ENCODE data around the gene ANP32E.

The ANP32E gene

DNA sequence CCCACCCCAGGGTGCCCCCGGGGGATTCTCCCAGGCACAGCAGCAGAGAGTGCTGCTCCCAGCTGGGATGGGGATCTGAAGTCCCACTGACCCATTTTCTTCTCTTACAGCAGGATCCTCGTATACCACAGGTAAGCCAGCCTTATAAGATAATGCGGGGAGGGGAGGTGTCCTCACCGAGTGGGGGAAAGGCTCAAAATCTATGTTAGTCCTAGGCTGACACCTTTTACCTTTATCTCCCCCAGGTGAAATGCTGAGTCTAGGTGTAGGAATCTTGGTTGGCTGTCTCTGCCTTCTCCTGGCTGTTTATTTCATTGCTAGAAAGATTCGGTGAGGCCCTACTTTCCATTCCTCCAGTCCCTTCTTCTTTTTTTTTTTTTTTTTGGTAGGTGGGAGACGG, 27.6 kb upstream of the ANP32E start:
- no peak overlapping the region for H3K4me3 ChIP-seq (replicated peaks in 1 of 2; ENCODE audit: low read depth in 2 of 2, low read length in 2 of 2)
- DNase-seq (ENCODE audit: low read depth in 2 of 2): no peak
- TF ChIP-seq, protein P1, sequence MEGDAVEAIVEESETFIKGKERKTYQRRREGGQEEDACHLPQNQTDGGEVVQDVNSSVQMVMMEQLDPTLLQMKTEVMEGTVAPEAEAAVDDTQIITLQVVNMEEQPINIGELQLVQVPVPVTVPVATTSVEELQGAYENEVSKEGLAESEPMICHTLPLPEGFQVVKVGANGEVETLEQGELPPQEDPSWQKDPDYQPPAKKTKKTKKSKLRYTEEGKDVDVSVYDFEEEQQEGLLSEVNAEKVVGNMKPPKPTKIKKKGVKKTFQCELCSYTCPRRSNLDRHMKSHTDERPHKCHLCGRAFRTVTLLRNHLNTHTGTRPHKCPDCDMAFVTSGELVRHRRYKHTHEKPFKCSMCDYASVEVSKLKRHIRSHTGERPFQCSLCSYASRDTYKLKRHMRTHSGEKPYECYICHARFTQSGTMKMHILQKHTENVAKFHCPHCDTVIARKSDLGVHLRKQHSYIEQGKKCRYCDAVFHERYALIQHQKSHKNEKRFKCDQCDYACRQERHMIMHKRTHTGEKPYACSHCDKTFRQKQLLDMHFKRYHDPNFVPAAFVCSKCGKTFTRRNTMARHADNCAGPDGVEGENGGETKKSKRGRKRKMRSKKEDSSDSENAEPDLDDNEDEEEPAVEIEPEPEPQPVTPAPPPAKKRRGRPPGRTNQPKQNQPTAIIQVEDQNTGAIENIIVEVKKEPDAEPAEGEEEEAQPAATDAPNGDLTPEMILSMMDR (IDR thresholded peaks at IDR 0.05; ENCODE audit: low read depth, low read length): no peak

DNA sequence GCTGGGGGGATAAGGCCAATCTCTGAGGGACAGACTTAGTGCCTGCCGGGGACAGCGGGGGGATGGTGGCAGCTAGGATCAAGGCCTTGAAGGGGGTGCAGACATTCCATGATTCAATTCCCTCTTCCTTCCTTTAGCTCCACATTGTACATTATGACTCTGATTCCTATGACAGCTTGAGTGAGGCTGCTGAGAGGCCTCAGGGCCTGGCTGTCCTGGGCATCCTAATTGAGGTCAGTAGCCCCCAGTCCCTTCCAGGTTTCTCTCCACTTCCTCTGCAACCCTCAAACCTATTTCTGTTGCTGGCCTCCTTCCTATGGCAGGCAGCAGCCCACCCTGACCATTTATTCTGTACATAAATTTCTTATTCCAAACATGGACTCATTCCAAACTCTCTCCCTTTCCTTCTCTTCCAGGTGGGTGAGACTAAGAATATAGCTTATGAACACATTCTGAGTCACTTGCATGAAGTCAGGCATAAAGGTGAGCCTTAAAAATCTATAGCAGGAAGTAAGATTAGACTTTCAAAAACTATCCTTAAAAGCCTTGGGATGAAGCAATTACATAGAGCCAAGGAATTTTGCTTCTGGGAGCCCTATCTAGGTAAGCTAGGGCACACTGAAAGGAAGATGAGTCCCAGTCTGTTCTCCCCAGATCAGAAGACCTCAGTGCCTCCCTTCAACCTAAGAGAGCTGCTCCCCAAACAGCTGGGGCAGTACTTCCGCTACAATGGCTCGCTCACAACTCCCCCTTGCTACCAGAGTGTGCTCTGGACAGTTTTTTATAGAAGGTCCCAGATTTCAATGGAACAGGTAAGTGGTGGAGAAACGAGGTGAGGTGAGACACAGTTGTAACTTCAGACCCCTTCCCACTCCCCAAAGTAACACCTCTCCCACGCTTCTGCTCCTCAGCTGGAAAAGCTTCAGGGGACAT, 26.7 kb upstream of the ANP32E start:
- DNase-seq (ENCODE audit: low read depth in 2 of 2): no peak
- TF ChIP-seq, protein P1 (IDR thresholded peaks at IDR 0.05; ENCODE audit: low read depth, low read length): no peak
- no peak overlapping the region for H3K4me3 ChIP-seq (replicated peaks in 1 of 2; ENCODE audit: low read depth in 2 of 2, low read length in 2 of 2)

GRCh38 chr1:150261367-150261766, 25.5 kb upstream of the ANP32E start:
- DNase-seq (ENCODE audit: low read depth in 2 of 2): no peak
- no peak overlapping the region for H3K4me3 ChIP-seq (replicated peaks in 1 of 2; ENCODE audit: low read depth in 2 of 2, low read length in 2 of 2)
- TF ChIP-seq, protein P1 (IDR thresholded peaks at IDR 0.05; ENCODE audit: low read depth, low read length): no peak

DNA sequence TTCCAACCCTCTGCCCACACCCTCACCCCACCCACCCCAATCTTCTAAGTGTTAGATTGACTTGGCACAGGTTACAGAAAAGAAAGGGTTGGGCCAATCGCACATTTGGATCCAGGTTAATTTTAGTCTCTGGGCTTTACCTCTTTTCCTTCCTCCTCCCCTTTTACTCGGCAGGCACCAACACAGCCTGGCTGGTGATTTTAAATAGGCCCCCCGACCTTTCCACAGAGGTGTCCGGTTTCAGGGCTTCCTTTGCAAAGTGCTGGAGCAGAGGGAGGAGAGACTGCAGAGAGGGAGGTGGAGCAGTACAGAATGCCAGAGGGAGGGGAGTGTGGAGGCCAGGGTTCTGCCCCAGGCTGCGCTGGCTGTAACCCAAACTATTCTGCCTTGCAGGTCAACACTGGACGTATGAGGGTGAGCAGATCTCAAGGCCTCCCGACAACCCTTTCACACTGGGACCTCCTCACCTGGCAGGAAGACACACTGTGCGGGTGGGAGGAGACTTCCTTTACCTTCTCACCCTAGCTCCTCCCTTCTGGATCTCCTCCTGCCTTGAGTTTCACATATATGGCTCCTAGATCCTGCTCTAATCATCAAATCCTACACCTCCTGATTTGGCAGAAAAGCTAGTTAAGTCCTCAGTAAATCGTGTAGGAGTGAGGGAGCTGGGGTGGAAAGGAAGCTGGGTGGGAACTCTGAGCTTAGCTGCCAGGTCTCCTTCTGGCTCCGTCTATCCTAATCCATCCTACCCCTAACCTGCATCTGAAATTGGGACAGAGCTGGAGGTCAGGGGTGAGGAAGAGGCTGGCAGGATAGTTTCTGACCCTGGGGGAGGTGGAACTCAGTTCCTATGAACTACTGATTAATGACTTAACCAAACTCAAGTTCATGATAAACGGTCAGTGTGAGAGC, 24.1 kb upstream of the ANP32E start:
- H3K4me3 ChIP-seq (replicated peaks in 1 of 2; ENCODE audit: low read depth in 2 of 2, low read length in 2 of 2): no peak overlapping the region
- peak in 1 of 2 donors; percentile 51 for DNase-seq (ENCODE audit: low read depth in 2 of 2)
- TF ChIP-seq, protein P1 (IDR thresholded peaks at IDR 0.05; ENCODE audit: low read depth, low read length): no peak

DNA sequence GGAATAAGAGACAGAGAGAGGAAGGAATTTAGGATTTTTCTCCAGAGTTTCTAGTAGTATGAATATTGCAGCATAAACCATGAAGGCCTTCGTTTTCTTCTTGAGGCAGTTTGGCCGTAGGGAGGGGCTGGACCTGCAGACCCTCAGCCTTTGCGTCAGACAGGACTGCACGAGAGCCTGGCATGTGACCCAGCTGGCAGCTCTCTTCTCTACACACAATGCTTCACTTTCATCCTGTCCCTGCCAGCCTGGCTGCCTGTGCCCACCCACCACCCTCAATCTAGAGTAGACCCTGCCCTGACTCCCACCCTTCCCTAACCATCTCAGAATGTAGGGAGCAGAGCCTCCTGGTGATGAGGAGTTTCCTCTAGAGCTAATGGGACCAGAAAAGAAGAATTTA, 23.3 kb upstream of the ANP32E start:
- TF ChIP-seq, protein P1 (IDR thresholded peaks at IDR 0.05; ENCODE audit: low read depth, low read length): no peak
- H3K4me3 ChIP-seq (replicated peaks in 1 of 2; ENCODE audit: low read depth in 2 of 2, low read length in 2 of 2): no peak overlapping the region
- DNase-seq (ENCODE audit: low read depth in 2 of 2): no peak

DNA sequence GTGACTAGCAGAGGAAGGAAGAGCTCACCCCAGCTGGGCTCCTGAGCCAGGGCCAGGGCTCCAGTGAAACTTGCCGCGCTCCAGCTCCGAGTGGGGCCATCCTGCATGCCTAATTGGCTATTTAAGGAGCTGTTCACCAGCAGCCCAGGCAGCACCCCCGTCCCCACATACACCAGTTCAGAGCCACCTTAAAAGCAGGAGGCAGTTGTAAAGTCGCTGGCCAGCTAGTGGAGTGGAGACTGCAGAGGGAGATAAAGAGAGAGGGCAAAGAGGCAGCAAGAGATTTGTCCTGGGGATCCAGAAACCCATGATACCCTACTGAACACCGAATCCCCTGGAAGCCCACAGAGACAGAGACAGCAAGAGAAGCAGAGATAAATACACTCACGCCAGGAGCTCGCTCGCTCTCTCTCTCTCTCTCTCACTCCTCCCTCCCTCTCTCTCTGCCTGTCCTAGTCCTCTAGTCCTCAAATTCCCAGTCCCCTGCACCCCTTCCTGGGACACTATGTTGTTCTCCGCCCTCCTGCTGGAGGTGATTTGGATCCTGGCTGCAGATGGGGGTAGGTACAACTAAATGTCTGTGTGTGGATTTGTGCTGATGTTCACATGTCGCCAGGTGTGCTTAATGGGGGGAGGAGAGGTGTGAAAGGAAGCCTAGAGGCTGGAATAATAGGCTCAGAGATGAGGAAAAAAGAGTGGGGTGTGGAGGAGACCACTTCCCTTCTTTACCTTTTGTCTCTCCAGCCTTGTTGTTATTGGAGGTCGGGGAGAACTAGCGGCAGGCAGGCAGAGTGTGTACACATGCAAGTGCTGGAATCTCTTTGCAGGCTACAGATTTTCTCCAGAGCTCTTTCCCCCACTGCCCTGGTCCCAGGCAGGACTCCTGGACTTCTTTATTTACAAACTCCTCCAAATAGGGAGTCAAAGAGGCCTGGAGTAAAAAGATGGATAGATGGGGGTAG, 22.0 kb upstream of the ANP32E start, which contains the start of gene CA14:
Gene CA14, plus strand, starts transcription at position 151 of the 962 bp plus-strand sequence. Its CDS starts 355 bp downstream, at position 506.
- TF ChIP-seq, protein P1 (IDR thresholded peaks at IDR 0.05; ENCODE audit: low read depth, low read length): no peak
- no peak within 1 kb of the TSS for H3K4me3 ChIP-seq (replicated peaks in 1 of 2; ENCODE audit: low read depth in 2 of 2, low read length in 2 of 2)
- DNase-seq (ENCODE audit: low read depth in 2 of 2): no peak
